ENCODE data around the gene SRP68. TPM values are rescaled to one million over a fixed set of nuclear protein-coding genes. Genes with fewer than 3 reads are reported as not detected.
"Not testable (repeated sequence)": the region's sequence is repeated elsewhere in the genome, so short reads cannot be mapped to it uniquely, and the experiment has no call there.

The SRP68 gene
- total and polyA plus RNA-seq, 4 experiments from 2014 or later: 59.1 to 92.4 (median 85.7) TPM

- H3K9me3 Mint-ChIP-seq; H3K27ac ChIP-seq (ENCODE audit: low read depth, low read length); H3K4me1 ChIP-seq (ENCODE audit: insufficient read depth, low read length); H3K27me3 ChIP-seq (ENCODE audit: insufficient read depth, low read length); H3K4me3 Mint-ChIP-seq; H3K4me3 ChIP-seq (ENCODE audit: low read length in 2 of 2); POLR2A ChIA-PET (ENCODE audit: partially characterized antibody); DNase-seq; H3K9me3 ChIP-seq (ENCODE audit: control insufficient read depth in 1 of 2, low read length in 2 of 2); CTCF ChIA-PET (ENCODE audit: partially characterized antibody); intact Hi-C loops (cut with micrococcal nuclease); H3K27me3 Mint-ChIP-seq: not testable (repeated sequence)
- peaks cover 80% of the 10 kb centered on the region for H3K36me3 ChIP-seq (ENCODE audit: insufficient read depth, low read length)
- H3K27ac Mint-ChIP-seq: peak overlapping the region in 1 of 7 donors; percentile 4
- peaks cover 9 to 12% (median 11%) of the 10 kb centered on the region in 4 donors for H3K4me1 Mint-ChIP-seq
- H3K36me3 Mint-ChIP-seq: peaks cover 69 to 77% of the 10 kb centered on the region in 2 donors
Observed at GRCh38 chr17:76044475-76045007, 27.8 kb downstream of the SRP68 start.

- H3K27me3 Mint-ChIP-seq; H3K9me3 ChIP-seq (ENCODE audit: control insufficient read depth in 1 of 2, low read length in 2 of 2); H3K4me3 Mint-ChIP-seq; H3K9me3 Mint-ChIP-seq; intact Hi-C loops (cut with micrococcal nuclease); H3K4me1 Mint-ChIP-seq; H3K27me3 ChIP-seq (ENCODE audit: insufficient read depth, low read length); POLR2A ChIA-PET (ENCODE audit: partially characterized antibody); DNase-seq; H3K4me1 ChIP-seq (ENCODE audit: insufficient read depth, low read length); H3K27ac ChIP-seq (ENCODE audit: low read depth, low read length); H3K4me3 ChIP-seq (ENCODE audit: low read length in 2 of 2): not testable (repeated sequence)
- CTCF ChIA-PET (ENCODE audit: partially characterized antibody): interaction anchor here (1.9 kb wide), 1 partner anchor 29 kb away, joined by 7 read pairs; no protein-coding TSS in a partner anchor
- peak overlapping the region in 2 of 7 donors; percentile 15 to 40 for H3K27ac Mint-ChIP-seq
- H3K36me3 ChIP-seq (ENCODE audit: insufficient read depth, low read length): peaks cover 77% of the 10 kb centered on the region
- H3K36me3 Mint-ChIP-seq: peaks cover 68 to 77% of the 10 kb centered on the region in 2 donors
Observed at GRCh38 chr17:76042868-76043267, 29.4 kb downstream of the SRP68 start.

- H3K9me3 ChIP-seq (ENCODE audit: control insufficient read depth in 1 of 2, low read length in 2 of 2): no peaks in the 10 kb centered on the region
- Mint-ChIP-seq H3K4me3 (no peak overlapping the region), H3K4me1 (peaks cover 0 to 4% (median 1%) of the 10 kb centered on the region in 4 donors), H3K27ac (peak overlapping the region in 2 of 7 donors; percentile 52 to 56), H3K36me3 (peaks cover 55 to 71% of the 10 kb centered on the region in 2 donors), H3K9me3 (no peaks in the 10 kb centered on the region), H3K27me3 (no peaks in the 10 kb centered on the region)
- no peaks in the 10 kb centered on the region for H3K4me1 ChIP-seq (ENCODE audit: insufficient read depth, low read length)
- intact Hi-C loops (cut with micrococcal nuclease): no loop called here
- ChIA-PET CTCF (ENCODE audit: partially characterized antibody) (interaction anchor here (0.8 to 1.0 kb wide), 2 partner anchors 26 to 358 kb away, joined by 3 read pairs; no protein-coding TSS in a partner anchor), POLR2A (ENCODE audit: partially characterized antibody) (no interaction called here)
- H3K36me3 ChIP-seq (ENCODE audit: insufficient read depth, low read length): peaks cover 64% of the 10 kb centered on the region
- no peak overlapping the region for H3K27ac ChIP-seq (ENCODE audit: low read depth, low read length)
- H3K4me3 ChIP-seq (ENCODE audit: low read length in 2 of 2): no peak overlapping the region
- DNase-seq: no peak
- H3K27me3 ChIP-seq (ENCODE audit: insufficient read depth, low read length): no peaks in the 10 kb centered on the region
Observed at GRCh38 chr17:76040376-76040775, 31.9 kb downstream of the SRP68 start.

- peak overlapping the region in 1 of 7 donors; percentile 12 for H3K27ac Mint-ChIP-seq
- H3K4me3 Mint-ChIP-seq: no peak overlapping the region
- POLR2A ChIA-PET (ENCODE audit: partially characterized antibody): no interaction called here
- Histone ChIP-seq H3K36me3 (ENCODE audit: insufficient read depth, low read length) (peaks cover 51% of the 10 kb centered on the region), H3K27ac (ENCODE audit: low read depth, low read length) (no peak overlapping the region), H3K4me1 (ENCODE audit: insufficient read depth, low read length) (no peaks in the 10 kb centered on the region), H3K9me3 (ENCODE audit: control insufficient read depth in 1 of 2, low read length in 2 of 2) (no peaks in the 10 kb centered on the region), H3K27me3 (ENCODE audit: insufficient read depth, low read length) (no peaks in the 10 kb centered on the region), H3K4me3 (ENCODE audit: low read length in 2 of 2) (no peak overlapping the region)
- H3K4me1 Mint-ChIP-seq: peaks cover 0 to 4% (median 1%) of the 10 kb centered on the region in 4 donors
- H3K9me3 Mint-ChIP-seq: no peaks in the 10 kb centered on the region
- intact Hi-C loops (cut with micrococcal nuclease): no loop called here
- H3K36me3 Mint-ChIP-seq: peaks cover 43 to 60% of the 10 kb centered on the region in 2 donors
- no peak for DNase-seq
- no peaks in the 10 kb centered on the region for H3K27me3 Mint-ChIP-seq
- CTCF ChIA-PET (ENCODE audit: partially characterized antibody): interaction anchor here (1.1 kb wide), 1 partner anchor 25 kb away, joined by 3 read pairs; no protein-coding TSS in a partner anchor
Observed at GRCh38 chr17:76039121-76039520, 33.2 kb downstream of the SRP68 start.

GRCh38 chr17:76038050-76038449 lies 34.3 kb downstream of the SRP68 start:
- no peaks in the 10 kb centered on the region for H3K27me3 ChIP-seq (ENCODE audit: insufficient read depth, low read length)
- intact Hi-C loops (cut with micrococcal nuclease): no loop called here
- peaks cover 0 to 4% (median 1%) of the 10 kb centered on the region in 4 donors for H3K4me1 Mint-ChIP-seq
- ChIA-PET POLR2A (ENCODE audit: partially characterized antibody) (no interaction called here), CTCF (ENCODE audit: partially characterized antibody) (no interaction called here)
- no peaks in the 10 kb centered on the region for H3K4me1 ChIP-seq (ENCODE audit: insufficient read depth, low read length)
- no peak for DNase-seq
- peak overlapping the region in 3 of 7 donors; percentile 5 to 51 (median 25) for H3K27ac Mint-ChIP-seq
- H3K9me3 Mint-ChIP-seq: no peaks in the 10 kb centered on the region
- H3K27ac ChIP-seq (ENCODE audit: low read depth, low read length): no peak overlapping the region
- H3K9me3 ChIP-seq (ENCODE audit: control insufficient read depth in 1 of 2, low read length in 2 of 2): no peaks in the 10 kb centered on the region
- H3K4me3 ChIP-seq (ENCODE audit: low read length in 2 of 2): no peak overlapping the region
- no peak overlapping the region for H3K4me3 Mint-ChIP-seq
- peaks cover 33 to 49% of the 10 kb centered on the region in 2 donors for H3K36me3 Mint-ChIP-seq
- no peaks in the 10 kb centered on the region for H3K27me3 Mint-ChIP-seq
- H3K36me3 ChIP-seq (ENCODE audit: insufficient read depth, low read length): peaks cover 41% of the 10 kb centered on the region

- intact Hi-C loops (cut with micrococcal nuclease): no loop called here
- Mint-ChIP-seq H3K4me3 (no peak overlapping the region), H3K4me1 (peaks cover 0 to 4% (median 1%) of the 10 kb centered on the region in 4 donors), H3K27ac (no peak overlapping the region), H3K9me3 (no peaks in the 10 kb centered on the region), H3K27me3 (no peaks in the 10 kb centered on the region), H3K36me3 (peaks cover 32 to 40% of the 10 kb centered on the region in 2 donors)
- no peak for DNase-seq
- H3K27ac ChIP-seq (ENCODE audit: low read depth, low read length): no peak overlapping the region
- POLR2A ChIA-PET (ENCODE audit: partially characterized antibody): no interaction called here
- no peaks in the 10 kb centered on the region for H3K4me1 ChIP-seq (ENCODE audit: insufficient read depth, low read length)
- no peaks in the 10 kb centered on the region for H3K27me3 ChIP-seq (ENCODE audit: insufficient read depth, low read length)
- H3K4me3 ChIP-seq (ENCODE audit: low read length in 2 of 2): no peak overlapping the region
- no peaks in the 10 kb centered on the region for H3K9me3 ChIP-seq (ENCODE audit: control insufficient read depth in 1 of 2, low read length in 2 of 2)
- CTCF ChIA-PET (ENCODE audit: partially characterized antibody): interaction anchor here (1.2 kb wide), 1 partner anchor 23 kb away, joined by 7 read pairs; no protein-coding TSS in a partner anchor
- H3K36me3 ChIP-seq (ENCODE audit: insufficient read depth, low read length): peaks cover 34% of the 10 kb centered on the region
Observed at GRCh38 chr17:76036497-76037261, 35.6 kb downstream of the SRP68 start.

All from CD4-positive, alpha-beta memory T cell (primary cell).